C1 segment of cervical spinal cord (tissue), 14 donors: ENCODE results near the gene PAGE1.
"Not testable (repeated sequence)": the region's sequence is repeated elsewhere in the genome, so short reads cannot be mapped to it uniquely, and the experiment has no call there.

Experiments
- DNase-seq, 14 donors: peaks; one replicate each; lab custom pipeline; 2025; lab: John Stamatoyannopoulos, UW

Gene PAGE1

DNA sequence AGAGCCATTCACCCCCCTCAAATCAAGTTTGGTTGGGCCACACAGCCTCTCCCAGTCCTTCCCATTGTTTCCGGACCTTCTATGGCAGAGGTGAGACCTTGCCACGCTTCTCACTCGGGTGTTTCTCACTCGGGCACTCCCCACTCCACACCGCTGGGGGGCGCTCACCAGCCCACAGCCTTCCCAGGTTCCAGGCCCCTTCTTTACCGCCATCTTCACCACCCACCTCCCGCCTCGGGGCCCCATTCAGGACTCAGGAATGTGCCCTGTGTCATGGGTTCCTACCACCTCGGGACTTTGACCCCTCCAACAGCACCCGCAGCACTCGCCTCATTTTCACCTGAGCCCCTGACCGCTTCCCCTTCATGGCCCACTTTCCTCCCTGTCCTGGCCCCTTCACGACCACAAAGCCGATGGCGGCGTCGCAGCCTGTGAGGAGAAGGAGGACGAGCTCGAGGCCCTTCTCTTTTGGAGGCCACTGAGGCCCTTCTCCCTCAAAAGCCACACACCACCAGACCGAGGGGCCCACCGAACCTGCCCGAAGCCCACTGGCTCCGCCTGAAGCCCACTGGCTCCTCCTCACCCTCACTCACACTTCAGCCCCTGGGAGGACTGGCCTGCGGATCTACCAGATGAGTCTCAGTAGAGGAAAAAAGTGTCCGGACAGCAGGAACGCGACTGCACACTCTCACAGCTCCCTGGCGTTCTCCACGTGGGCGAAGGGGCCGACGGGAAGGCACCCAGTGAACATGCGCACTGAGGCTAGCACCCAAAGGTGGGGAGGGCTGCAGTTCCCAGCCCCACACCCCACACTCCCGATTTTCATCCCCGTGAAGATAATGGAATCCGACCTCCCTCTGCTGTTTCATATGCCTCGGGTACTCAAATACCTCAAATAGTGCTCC lies at the start of gene PAGE1:
Gene PAGE1, minus strand, starts transcription at position 709 of the 905 bp plus-strand sequence. CDS start 1,214 bp downstream, outside the sequence.
- no peak for DNase-seq

- DNase-seq = not testable (repeated sequence)
Observed at GRCh38 chrX:49741501-49741900, 45.7 kb upstream of the PAGE1 start.

DNA sequence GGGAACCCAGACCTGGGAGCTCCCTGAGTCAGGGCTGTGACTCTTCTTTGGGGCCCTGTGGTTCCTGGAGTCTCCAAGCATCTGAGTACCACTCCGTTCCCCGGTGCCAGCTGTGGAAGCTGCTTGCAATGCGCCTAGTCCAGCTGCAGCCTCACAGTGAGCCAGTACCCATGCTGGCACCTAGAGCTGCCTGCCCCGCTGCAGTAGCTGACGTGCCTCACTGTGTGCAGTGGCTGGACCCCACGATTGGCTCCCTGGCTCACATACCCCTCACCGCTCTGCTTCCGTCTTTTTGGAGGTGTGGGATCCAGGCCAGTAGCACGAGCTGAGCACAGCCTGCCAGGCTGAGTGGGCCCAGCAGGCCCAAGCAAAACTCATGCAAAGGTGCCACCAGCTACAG lies 32.1 kb upstream of the PAGE1 start:
- DNase-seq = no peak

- no peak for DNase-seq
Observed at GRCh38 chrX:49726966-49727365, 31.2 kb upstream of the PAGE1 start.

DNA sequence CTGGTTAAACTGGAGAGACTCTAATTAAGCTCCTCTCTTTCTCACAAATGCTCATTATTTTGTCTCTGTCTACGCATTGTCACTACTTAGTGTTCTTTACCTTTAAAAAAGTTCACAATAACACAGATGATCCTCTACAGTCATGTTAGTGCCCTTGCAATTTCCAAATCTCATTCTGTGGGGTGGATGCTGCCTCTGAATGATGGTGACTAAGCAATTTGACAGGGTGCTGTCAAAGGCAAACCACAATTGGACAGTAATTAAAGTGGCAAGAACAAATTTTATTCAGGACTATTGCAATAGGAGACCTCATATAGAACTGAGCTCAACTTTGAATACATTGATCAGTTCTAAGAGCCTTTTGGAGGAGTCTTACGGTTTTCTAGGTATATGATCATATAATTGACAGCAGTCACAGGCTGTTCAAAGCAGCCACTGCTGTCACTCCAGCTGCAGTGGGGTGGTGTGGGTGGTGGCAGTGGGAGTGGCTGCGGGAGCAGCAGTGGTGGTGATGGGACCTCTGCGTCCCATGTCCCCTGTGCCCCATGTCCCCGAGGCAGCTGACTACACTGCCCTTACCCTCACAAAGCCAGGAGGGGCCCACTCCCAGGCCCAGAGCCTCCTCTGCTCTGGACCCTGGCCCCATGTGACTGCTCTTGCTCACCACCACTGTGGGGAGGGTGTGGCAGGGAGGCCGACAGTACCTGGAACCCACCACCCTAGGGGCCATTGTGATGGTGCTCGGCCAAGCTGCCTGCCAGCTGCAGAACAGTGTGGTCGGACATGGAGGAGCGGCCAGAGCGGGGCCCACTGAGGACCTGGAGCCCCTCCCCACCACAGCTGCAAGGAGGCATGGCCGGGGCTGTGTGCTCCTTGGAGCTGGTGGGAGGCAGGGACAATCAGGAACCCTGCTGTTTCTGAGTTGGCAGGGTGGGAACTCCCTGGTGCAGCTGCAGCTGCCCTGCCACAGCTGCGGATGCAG lies 30.4 kb upstream of the PAGE1 start:
- no peak for DNase-seq

GRCh38 chrX:49725401-49725800 lies 29.6 kb upstream of the PAGE1 start:
- no peak for DNase-seq

GRCh38 chrX:49720106-49720505 lies 24.3 kb upstream of the PAGE1 start:
- DNase-seq = not testable (repeated sequence)

- DNase-seq = no peak
Observed at GRCh38 chrX:49712577-49712976, 16.8 kb upstream of the PAGE1 start.

DNA sequence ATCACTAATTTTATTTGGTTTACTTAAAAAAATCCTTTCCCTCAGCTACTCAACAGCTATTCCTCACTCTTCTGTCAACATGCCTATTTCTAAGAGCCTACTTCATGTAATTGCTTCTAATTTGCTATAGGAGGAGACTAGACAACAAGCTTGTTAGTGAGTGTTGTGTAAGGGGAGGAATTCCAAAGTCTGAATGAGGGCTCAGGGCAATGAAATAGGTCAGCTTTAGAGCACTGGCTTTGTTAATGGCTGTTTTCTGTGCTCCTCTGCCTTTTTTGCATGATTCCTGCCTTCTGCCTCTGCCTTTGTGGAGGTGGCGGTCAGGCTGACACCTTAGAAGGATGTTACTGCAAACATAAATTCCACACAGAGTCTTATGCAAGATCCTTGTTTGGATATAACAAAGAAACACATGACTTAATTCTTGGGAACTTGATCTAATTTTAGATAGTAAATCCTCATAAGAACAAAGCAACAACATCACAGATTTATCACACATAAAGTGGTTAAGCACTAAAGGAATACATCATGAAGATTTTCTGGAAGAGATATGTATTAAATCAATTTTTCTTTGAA lies 15.0 kb upstream of the PAGE1 start:
- DNase-seq = no peak

DNA sequence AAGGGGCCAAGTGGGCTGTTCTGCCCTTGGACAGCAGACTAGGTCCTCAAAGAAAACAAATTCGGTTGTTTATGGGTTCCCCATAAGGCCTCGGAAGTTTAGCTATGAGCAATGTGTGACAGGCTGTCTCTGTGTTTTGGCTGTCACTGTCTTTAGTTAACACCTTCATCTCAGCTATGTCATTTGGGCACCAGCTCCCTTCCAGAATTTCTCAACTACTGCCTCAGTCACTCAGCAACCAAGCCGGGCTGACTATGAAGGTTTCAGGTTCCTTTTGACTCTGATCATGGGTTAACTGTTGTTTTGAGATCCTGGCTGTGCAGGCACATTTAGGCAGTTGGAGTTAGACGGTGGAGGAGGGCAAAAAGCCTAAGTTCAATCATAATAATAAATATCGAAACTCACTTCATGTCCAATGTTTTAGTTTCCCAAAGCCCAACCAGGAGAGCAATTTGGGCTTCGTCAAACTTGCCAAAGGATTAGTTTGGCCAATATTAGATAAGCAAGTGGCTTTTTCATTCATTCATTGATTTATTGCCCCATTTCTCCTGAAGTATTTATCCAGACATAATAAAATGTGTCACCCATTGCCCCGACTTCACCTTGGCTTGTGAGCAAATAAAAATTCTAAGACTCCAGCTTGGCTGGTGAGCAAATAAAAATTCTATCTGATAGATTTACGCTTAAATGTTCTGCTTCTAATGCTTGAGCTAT lies 9.1 kb upstream of the PAGE1 start:
- no peak for DNase-seq

DNA sequence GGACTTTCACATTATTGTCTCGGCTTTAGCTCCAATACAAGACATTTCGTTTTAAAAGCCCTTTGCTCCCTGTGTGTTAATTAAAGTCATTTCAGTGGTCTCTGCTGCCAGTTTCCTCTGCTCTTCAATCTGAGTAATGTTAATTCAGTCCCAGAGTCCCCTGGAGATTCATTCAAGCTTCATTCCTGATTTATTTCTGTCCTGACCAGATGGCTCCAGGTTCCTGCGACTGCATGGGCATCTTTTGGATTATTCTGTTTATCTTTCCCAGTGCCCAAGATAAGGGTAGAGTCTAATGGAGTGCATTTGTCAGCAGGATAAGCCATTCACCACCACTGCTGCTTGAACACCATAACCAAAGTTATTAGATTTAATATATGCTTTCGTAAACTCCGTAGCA lies 6.1 kb upstream of the PAGE1 start:
- DNase-seq = peak in 1 of 14 donors; percentile 86

- DNase-seq = no peak
Observed at GRCh38 chrX:49701323-49701722, 5.5 kb upstream of the PAGE1 start.

DNA sequence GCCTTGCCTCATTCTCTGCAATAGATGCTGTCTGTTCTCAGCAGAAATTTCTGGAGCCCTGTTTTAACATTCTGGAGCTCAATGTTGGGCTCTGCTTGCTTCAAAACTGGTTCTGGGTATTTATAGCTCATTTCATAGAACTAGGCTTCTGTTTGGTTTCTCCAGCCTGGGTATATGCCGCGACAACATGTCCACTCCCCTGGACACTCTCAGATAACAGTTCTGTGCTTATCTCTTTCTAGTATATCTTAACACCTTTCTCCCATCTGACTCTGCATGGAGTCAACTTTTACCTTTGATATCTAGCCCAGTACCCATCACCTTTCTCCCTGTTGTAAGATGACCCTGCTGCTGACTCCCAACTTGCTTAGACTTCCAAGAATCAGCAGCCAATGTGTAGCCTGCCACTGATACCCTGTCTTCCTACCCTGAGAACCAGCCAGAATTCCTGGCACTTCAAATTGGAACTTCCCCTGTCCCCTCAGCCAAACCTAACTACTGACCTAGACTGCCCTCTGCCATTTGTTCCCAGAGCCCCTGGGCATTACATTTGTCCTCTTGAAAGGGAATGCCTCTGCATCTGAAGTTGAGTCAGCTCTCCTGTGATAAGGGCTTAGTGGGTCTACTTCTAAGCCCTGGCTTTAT lies 20.6 kb downstream of the PAGE1 start:
- no peak for DNase-seq

DNA sequence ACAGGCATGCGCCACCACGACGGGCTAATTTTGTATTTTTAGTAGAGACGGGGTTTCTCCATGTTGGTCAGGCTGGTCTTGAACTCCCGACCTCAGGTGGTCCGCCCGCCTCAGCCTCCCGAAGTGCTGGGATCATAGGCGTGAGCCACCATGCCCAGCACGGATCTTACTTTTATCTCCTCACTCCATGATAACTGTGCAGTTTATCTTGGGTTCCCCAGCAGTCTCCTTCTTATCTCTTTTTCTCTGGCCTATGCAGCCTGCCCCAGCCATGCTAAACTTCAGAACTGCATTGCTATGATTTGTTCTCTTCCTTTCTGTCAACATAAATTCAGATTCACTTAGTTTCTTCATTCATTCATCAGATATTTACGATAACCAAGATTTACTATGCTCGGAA lies 22.4 kb downstream of the PAGE1 start:
- DNase-seq = no peak

DNA sequence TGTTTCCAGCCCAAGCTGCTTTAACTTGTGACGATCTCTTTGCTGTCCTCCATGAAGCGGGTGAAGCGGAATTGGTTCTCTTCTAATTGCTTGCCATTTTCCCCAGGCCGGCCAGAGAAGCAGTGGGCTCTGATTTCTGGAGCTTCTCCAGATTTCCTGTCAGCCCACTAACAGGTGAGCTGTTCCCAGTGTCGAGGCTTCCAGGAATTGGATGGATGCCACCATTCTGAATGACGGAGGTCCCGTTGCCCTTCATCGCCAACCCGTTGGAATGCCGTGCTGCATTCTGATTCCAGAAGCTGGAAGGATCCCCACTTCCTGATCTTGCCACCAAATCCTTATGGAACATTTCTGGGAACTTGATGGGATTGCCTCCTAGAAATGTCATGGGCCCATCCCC lies 31.0 kb downstream of the PAGE1 start:
- no peak for DNase-seq

DNA sequence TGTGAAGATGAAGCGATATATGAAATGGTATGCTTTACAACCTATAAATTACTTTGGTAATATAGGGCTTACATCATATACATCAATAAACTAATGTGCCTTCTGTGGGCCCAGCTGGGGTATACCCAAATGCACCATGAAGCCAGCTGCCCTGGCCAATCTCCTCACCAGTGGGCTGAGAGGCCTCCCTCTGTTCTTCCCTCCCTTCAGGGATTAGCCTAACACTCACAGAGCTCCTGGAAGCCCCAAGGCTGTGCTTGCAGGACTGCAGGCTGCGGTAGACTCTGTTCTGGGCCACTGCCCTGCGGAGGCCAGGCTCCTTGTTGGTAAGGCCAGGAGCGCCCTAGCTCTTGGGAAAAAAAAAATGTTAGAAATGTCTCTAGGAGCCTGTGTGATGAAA lies 33.9 kb downstream of the PAGE1 start:
- DNase-seq = no peak

GRCh38 chrX:49659771-49660170 lies 36.0 kb downstream of the PAGE1 start:
- DNase-seq = no peak

GRCh38 chrX:49656533-49656932 lies 39.3 kb downstream of the PAGE1 start:
- DNase-seq = no peak

GRCh38 chrX:49644991-49645637 lies 50.7 kb downstream of the PAGE1 start:
- no peak for DNase-seq
